Measurements from ENCODE around the gene MKNK2. TPM values are rescaled to one million over a fixed set of nuclear protein-coding genes. Genes with fewer than 3 reads are reported as not detected.

Gene MKNK2
- total RNA-seq, 2 experiments from 2014 or later = 155 to 157 TPM

GRCh38 chr19:2061495-2062388 lies 10.7 kb upstream of the MKNK2 start:
- peak; percentile 99 for DNase-seq
- no peaks in the 10 kb centered on the region for H3K36me3 Mint-ChIP-seq (ENCODE audit: low read depth)
- intact Hi-C loops (cut with micrococcal nuclease) = loop anchor here (1.0 to 5.0 kb wide), 7 partner anchors 10 to 179 kb away; partner anchors contain the start of genes AP3D1, IZUMO4, MKNK2 and MOB3A
- H3K9me3 Mint-ChIP-seq = no peaks in the 10 kb centered on the region
- CTCF ChIA-PET = interaction anchor here (0.8 to 1.7 kb wide), 2 partner anchors 33 to 42 kb away, joined by 3 to 7 read pairs; no protein-coding TSS in a partner anchor
- H3K4me1 Mint-ChIP-seq (ENCODE audit: low read depth) = peaks cover 36% of the 10 kb centered on the region
- peak overlapping the region; percentile 87 for H3K4me3 Mint-ChIP-seq
- H3K27me3 Mint-ChIP-seq (ENCODE audit: low read depth) = no peaks in the 10 kb centered on the region
- H3K27ac Mint-ChIP-seq = peak overlapping the region; percentile 86

- peaks cover 41% of the 10 kb centered on the region for H3K4me1 Mint-ChIP-seq (ENCODE audit: low read depth)
- peak overlapping the region; percentile 98 for H3K27ac Mint-ChIP-seq
- H3K36me3 Mint-ChIP-seq (ENCODE audit: low read depth) = no peaks in the 10 kb centered on the region
- DNase-seq = no peak
- intact Hi-C loops (cut with micrococcal nuclease) = loop anchor here (1.0 to 5.0 kb wide), 7 partner anchors 10 to 179 kb away; partner anchors contain the start of genes AP3D1, IZUMO4, MKNK2 and MOB3A
- no peaks in the 10 kb centered on the region for H3K27me3 Mint-ChIP-seq (ENCODE audit: low read depth)
- H3K9me3 Mint-ChIP-seq = no peaks in the 10 kb centered on the region
- peak overlapping the region; percentile 87 for H3K4me3 Mint-ChIP-seq
- CTCF ChIA-PET = interaction anchor here (0.8 to 1.7 kb wide), 3 partner anchors 9 to 41 kb away, joined by 3 to 7 read pairs (median 4); no protein-coding TSS in a partner anchor
Measured at GRCh38 chr19:2060884-2061494, 9.9 kb upstream of the MKNK2 start.

DNA sequence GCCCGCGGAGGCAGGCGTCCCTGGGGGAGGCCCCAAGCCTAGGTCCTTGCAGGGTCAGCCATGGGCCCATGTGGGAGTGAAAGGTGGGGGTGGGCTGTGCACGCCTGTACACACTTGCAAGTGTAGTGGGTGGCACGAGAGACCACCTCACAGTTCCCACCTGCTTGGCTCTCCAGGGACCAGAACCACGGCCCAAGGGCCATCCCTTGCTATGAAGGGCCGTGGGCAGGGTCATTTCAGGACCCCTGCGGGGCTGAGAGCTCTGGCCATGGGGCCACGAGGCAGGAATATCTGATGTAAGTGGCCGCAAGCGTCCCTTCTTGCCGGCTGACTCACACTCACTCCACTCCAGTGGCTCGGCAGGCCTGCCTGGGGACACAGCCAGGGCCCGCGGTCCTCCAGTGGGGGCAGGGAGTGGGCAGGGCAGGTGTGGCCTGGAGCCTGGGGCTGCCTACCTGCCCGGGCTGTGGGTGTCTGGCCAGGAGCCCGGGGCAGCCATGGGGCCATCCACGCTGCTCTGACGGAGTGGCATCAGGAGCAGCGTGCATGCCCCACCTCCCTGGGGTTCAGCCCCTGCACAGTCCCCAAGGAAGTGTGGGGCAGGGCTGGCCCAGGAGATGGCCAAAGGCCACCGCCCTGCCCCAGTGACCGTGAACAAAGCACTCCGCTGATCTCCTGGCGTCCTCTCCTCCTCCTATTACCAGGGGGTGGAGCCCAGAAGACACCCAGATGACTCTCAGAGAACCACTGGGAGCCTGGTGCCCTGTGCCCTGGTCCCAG lies 8.6 kb upstream of the MKNK2 start:
- Mint-ChIP-seq H3K4me1 (ENCODE audit: low read depth) (peaks cover 52% of the 10 kb centered on the region), H3K27ac (peak overlapping the region; percentile 98), H3K9me3 (no peaks in the 10 kb centered on the region), H3K36me3 (ENCODE audit: low read depth) (no peaks in the 10 kb centered on the region), H3K4me3 (peak overlapping the region; percentile 81), H3K27me3 (ENCODE audit: low read depth) (no peaks in the 10 kb centered on the region)
- intact Hi-C loops (cut with micrococcal nuclease) = loop anchor here (2.0 to 5.0 kb wide), 3 partner anchors 25 to 177 kb away; no protein-coding TSS in a partner anchor
- CTCF ChIA-PET = no interaction called here
- no peak for DNase-seq

- Mint-ChIP-seq H3K4me3 (no peak overlapping the region), H3K27me3 (ENCODE audit: low read depth) (no peaks in the 10 kb centered on the region), H3K9me3 (no peaks in the 10 kb centered on the region), H3K36me3 (ENCODE audit: low read depth) (no peaks in the 10 kb centered on the region), H3K4me1 (ENCODE audit: low read depth) (peaks cover 55% of the 10 kb centered on the region), H3K27ac (peak overlapping the region; percentile 81)
- intact Hi-C loops (cut with micrococcal nuclease) = no loop called here
- no peak for DNase-seq
- CTCF ChIA-PET = no interaction called here
Measured at GRCh38 chr19:2058570-2059421, 7.8 kb upstream of the MKNK2 start.

DNA sequence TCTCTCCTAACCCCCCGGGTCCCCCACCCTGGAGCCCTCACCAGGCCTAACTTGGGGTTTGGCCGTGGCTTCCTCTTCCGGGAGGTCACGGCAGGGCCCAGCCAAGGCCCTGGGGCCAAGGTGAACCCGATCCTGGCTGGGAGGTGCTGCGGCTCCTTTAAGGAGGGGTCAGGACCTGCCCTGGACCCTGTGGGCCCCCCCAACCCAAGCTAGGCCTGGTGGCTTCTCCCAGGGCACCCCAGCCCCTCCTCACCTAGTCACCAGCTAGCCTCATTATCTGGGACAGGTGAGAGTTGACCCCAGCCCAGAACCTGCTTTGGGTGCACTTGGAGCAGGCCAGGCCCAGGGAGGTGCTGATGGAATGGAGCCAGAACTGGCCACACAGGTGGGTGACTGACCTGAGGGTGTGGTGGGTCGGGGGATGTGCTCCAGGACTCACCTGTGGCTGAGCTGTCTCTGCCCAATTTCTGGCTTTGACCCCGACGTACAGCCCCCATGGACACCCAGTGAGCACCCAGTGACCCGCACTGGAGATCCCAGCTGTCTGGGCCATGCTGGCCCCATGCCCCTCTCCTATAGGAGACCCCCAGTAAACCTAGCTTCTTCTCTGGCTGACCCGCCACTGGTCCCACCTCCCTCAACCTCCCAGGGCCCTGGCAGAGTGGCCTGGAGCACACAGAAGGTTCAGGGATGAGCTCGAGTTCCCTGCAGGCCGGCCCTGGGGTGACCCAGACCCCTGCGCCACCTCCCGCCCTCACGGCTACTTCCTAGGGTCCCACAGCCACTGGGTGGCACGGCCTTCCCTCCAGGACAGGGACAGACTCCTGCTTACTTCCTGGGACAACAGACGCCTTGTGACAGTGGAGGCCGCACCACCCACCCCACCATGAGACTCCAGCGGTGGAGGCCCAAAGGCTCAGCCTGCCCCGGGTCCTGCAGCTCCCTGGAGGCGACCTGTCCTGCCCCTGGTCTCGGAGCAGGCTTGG lies 6.7 kb upstream of the MKNK2 start:
- no peaks in the 10 kb centered on the region for H3K27me3 Mint-ChIP-seq (ENCODE audit: low read depth)
- peaks cover 57% of the 10 kb centered on the region for H3K4me1 Mint-ChIP-seq (ENCODE audit: low read depth)
- intact Hi-C loops (cut with micrococcal nuclease) = no loop called here
- CTCF ChIA-PET = no interaction called here
- H3K9me3 Mint-ChIP-seq = no peaks in the 10 kb centered on the region
- no peak overlapping the region for H3K4me3 Mint-ChIP-seq
- no peak for DNase-seq
- H3K27ac Mint-ChIP-seq = peak overlapping the region; percentile 82
- no peaks in the 10 kb centered on the region for H3K36me3 Mint-ChIP-seq (ENCODE audit: low read depth)

DNA sequence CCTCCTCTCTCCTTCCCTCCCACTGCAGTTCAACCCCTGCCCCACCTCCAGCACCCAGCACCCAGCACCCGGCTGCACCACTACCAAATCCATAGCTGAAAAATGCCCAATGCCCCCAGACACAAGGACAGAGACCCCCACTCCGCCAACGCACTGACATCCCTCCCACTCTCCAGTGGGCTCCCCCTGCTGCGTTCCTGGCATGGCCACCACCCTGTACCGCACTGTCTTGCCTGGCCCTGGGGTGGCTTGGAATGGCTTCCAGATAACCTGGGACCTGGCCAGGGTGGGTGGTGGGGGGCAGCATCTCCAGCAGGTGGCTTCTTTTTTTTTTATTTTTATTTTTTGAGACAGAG lies 5.8 kb upstream of the MKNK2 start:
- no peak for DNase-seq
- Mint-ChIP-seq H3K4me1 (ENCODE audit: low read depth) (peaks cover 56% of the 10 kb centered on the region), H3K36me3 (ENCODE audit: low read depth) (no peaks in the 10 kb centered on the region), H3K27me3 (ENCODE audit: low read depth) (no peaks in the 10 kb centered on the region), H3K4me3 (peak overlapping the region; percentile 46), H3K27ac (peak overlapping the region; percentile 82), H3K9me3 (no peaks in the 10 kb centered on the region)
- intact Hi-C loops (cut with micrococcal nuclease) = no loop called here
- CTCF ChIA-PET = no interaction called here

DNA sequence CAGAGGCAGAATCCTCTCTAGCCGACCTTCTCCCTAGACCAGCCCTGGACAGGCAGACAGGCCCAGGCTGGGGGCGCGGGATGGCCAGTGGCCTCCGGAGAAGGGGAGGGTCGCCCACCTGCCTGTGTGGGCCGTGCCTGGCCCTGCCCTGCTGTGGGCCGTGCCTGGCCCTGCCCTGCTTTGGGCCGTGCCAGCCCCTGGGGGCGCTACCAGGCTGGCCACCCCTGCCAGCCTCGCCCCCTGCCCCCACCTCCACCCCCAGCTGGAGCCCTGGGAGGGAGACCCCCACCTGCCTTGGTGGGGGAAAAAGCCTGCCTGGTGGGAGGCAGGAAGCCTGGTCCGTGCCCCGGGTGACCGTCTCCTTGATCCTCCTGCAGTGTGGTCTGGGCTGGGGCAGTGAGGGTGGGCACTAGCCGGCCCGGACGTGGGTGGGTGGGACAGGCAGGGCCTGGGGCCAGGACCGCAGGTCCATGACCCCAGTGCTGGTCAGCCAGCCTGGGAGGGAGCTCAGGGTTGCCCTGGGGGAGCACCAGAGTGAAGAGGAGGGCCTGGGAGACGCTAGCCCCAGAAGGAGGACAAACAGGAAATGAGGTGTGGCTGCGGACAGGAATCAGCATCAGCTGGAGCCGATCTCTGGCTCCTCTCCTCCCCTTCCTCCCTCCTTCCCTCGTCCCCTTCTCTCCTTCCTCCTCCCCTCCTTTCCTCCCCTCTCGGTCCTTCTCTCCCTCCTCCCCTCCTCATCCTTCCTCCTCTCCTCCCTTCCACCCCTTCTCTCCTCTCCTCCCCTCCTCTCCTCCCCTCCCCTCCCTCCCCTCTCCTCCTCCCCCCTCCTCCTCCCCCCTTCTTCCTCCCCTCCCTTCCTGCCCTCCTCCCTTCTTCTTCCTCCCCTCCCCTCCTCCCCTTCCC lies 5.1 kb upstream of the MKNK2 start:
- H3K4me3 Mint-ChIP-seq = peak overlapping the region; percentile 62
- no peaks in the 10 kb centered on the region for H3K9me3 Mint-ChIP-seq
- peak; percentile 65 for DNase-seq
- H3K4me1 Mint-ChIP-seq (ENCODE audit: low read depth) = peaks cover 60% of the 10 kb centered on the region
- intact Hi-C loops (cut with micrococcal nuclease) = no loop called here
- CTCF ChIA-PET = no interaction called here
- H3K27ac Mint-ChIP-seq = peak overlapping the region; percentile 91
- no peaks in the 10 kb centered on the region for H3K36me3 Mint-ChIP-seq (ENCODE audit: low read depth)
- no peaks in the 10 kb centered on the region for H3K27me3 Mint-ChIP-seq (ENCODE audit: low read depth)

- intact Hi-C loops (cut with micrococcal nuclease) = no loop called here
- peak overlapping the region; percentile 77 for H3K27ac Mint-ChIP-seq
- H3K36me3 Mint-ChIP-seq (ENCODE audit: low read depth) = peaks cover 3% of the 10 kb centered on the region
- no peaks in the 10 kb centered on the region for H3K9me3 Mint-ChIP-seq
- peaks cover 53% of the 10 kb centered on the region for H3K4me1 Mint-ChIP-seq (ENCODE audit: low read depth)
- no peak for DNase-seq
- H3K27me3 Mint-ChIP-seq (ENCODE audit: low read depth) = no peaks in the 10 kb centered on the region
- CTCF ChIA-PET = no interaction called here
- H3K4me3 Mint-ChIP-seq = no peak overlapping the region
Measured at GRCh38 chr19:2054763-2055162, 3.7 kb upstream of the MKNK2 start.

DNA sequence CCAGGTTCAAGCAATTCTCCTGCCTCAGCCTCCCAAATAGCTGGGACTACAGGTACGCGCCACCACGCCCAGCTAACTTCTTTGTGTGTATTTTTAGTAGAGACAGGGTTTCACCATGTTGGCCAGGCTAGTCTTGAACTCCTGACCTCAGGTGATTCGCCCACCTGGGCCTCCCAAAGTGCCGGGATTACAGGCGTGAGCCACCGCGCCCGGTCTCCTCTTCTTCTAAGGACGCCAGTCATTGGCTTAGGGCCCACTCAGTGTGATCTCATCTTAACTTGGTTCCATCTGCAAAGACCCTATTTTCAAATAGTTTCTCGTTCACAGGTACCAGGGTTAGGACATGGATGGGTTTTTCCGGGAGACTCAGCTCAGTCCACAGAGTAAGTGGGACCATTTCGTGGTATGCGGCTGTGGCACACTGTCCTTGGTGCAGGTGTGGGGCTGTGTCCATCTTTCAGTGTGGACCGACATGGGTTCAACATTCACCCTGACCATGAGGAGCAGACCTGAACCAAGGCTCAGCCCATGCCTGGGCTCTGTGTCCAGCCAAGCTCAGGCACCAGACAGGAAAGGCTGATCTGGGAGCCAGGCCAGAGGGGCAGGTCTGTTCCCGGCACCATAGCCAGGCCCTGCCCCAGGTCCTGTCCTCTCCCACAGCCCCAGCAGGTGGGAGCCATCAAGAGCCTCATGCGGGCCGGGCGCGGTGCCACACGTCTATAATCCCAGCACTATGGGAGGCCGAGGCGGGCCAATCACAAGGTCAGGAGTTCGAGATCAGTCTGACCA lies 2.8 kb upstream of the MKNK2 start:
- no peaks in the 10 kb centered on the region for H3K27me3 Mint-ChIP-seq (ENCODE audit: low read depth)
- peaks cover 4% of the 10 kb centered on the region for H3K36me3 Mint-ChIP-seq (ENCODE audit: low read depth)
- no peak for DNase-seq
- H3K4me3 Mint-ChIP-seq = no peak overlapping the region
- H3K9me3 Mint-ChIP-seq = no peaks in the 10 kb centered on the region
- CTCF ChIA-PET = interaction anchor here (0.7 kb wide), 1 partner anchor 39 kb away, joined by 4 read pairs; no protein-coding TSS in a partner anchor
- intact Hi-C loops (cut with micrococcal nuclease) = no loop called here
- peaks cover 56% of the 10 kb centered on the region for H3K4me1 Mint-ChIP-seq (ENCODE audit: low read depth)
- H3K27ac Mint-ChIP-seq = peak overlapping the region; percentile 77
